ENCODE data around the gene PMP22. TPM values are rescaled to one million over a fixed set of nuclear protein-coding genes. Genes with fewer than 3 reads are reported as not detected.

PMP22 gene
- total RNA-seq, 2 donors from 2014 or later = 192 to 207 TPM

DNA sequence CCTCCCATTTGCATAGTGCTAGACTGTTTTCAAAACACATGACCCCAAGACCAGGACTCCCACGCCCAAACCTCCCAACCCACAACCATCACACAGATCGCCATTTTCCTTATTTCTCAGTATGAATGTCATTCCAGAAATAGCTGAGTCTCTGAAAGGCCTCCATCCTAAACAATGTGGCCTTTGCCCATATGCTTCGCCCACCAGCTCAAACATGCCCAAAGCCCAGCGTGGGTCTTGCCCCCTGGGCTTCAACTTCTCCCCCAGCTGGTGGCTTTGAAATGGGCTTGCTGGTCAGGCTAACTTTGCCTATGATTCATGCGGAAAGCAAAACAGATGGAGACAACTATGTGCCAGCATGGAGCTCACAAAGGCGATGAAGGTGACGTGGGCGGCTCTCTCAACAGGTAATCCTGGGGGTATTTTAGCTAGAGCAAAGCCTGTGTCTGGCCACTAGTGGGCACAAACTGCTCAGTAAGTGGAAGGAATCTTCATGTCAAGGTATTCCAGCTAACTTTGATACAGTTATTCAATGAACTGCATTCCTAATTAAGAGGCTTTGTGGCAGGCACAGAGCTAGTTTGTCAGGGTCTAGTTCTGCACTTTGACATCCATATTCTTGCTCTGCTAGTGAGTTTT, 17.1 kb downstream of the PMP22 start:
- Histone ChIP-seq H3K36me3 (peaks cover 16% of the 10 kb centered on the region), H3K4me3 (no peak overlapping the region), H3K9me3 (no peaks in the 10 kb centered on the region), H3K27ac (no peak overlapping the region), H3K4me1 (ENCODE audit: control insufficient read depth in 1 of 2, low read depth in 2 of 2) (peaks cover 14 to 58% of the 10 kb centered on the region in 2 donors), H3K27me3 (replicated peaks; ENCODE audit: insufficient read depth) (no peaks in the 10 kb centered on the region)
- no peak for DNase-seq (ENCODE audit: low spot score)
- TF ChIP-seq, protein P1, sequence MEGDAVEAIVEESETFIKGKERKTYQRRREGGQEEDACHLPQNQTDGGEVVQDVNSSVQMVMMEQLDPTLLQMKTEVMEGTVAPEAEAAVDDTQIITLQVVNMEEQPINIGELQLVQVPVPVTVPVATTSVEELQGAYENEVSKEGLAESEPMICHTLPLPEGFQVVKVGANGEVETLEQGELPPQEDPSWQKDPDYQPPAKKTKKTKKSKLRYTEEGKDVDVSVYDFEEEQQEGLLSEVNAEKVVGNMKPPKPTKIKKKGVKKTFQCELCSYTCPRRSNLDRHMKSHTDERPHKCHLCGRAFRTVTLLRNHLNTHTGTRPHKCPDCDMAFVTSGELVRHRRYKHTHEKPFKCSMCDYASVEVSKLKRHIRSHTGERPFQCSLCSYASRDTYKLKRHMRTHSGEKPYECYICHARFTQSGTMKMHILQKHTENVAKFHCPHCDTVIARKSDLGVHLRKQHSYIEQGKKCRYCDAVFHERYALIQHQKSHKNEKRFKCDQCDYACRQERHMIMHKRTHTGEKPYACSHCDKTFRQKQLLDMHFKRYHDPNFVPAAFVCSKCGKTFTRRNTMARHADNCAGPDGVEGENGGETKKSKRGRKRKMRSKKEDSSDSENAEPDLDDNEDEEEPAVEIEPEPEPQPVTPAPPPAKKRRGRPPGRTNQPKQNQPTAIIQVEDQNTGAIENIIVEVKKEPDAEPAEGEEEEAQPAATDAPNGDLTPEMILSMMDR (IDR thresholded peaks at IDR 0.05) = no peak
- ATAC-seq (ENCODE audit: insufficient number of reproducible peaks, low FRiP score, low read depth) = no peak

DNA sequence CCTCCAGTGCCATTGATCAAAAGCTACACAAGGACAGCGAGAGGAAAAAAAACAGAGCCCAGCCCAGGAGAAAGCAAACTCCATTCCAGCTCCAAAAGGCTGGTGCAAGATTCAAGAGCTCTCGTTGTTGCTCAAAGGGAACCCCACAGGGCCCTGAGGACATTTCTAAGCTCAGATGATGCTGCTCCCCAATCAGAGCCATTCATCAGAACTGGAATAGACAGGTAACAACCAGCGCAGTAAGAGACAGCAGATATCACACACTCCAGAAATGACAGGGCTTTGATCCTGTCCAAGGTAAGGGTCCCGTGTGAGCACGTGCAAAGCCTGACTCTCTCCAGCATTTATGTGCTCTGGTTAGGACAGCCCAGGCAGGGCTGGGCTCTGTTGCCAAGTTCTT, 20.1 kb downstream of the PMP22 start:
- DNase-seq (ENCODE audit: low spot score) (no peak), ATAC-seq (ENCODE audit: insufficient number of reproducible peaks, low FRiP score, low read depth) (no peak)
- peaks cover 7% of the 10 kb centered on the region for H3K36me3 ChIP-seq
- H3K4me1 ChIP-seq (ENCODE audit: control insufficient read depth in 1 of 2, low read depth in 2 of 2) = peaks cover 9 to 50% of the 10 kb centered on the region in 2 donors
- TF ChIP-seq, protein P1 (IDR thresholded peaks at IDR 0.05) = no peak
- no peak overlapping the region for H3K4me3 ChIP-seq
- H3K27ac ChIP-seq = no peak overlapping the region
- no peaks in the 10 kb centered on the region for H3K9me3 ChIP-seq
- no peaks in the 10 kb centered on the region for H3K27me3 ChIP-seq (replicated peaks; ENCODE audit: insufficient read depth)

- no peaks in the 10 kb centered on the region for H3K9me3 ChIP-seq
- no peak for ATAC-seq (ENCODE audit: insufficient number of reproducible peaks, low FRiP score, low read depth)
Measured at GRCh38 chr17:15240644-15241043, 24.5 kb downstream of the PMP22 start.

GRCh38 chr17:15239491-15239890, 25.6 kb downstream of the PMP22 start:
- peaks cover 37% of the 10 kb centered on the region for H3K36me3 ChIP-seq
- H3K4me3 ChIP-seq = no peak overlapping the region
- no peak overlapping the region for H3K27ac ChIP-seq
- ATAC-seq (ENCODE audit: insufficient number of reproducible peaks, low FRiP score, low read depth) (no peak), DNase-seq (ENCODE audit: low spot score) (no peak)
- H3K9me3 ChIP-seq = no peaks in the 10 kb centered on the region
- peaks cover 11 to 23% of the 10 kb centered on the region in 2 donors for H3K4me1 ChIP-seq (ENCODE audit: control insufficient read depth in 1 of 2, low read depth in 2 of 2)
- TF ChIP-seq, protein P1 (IDR thresholded peaks at IDR 0.05) = no peak
- no peaks in the 10 kb centered on the region for H3K27me3 ChIP-seq (replicated peaks; ENCODE audit: insufficient read depth)

More at GRCh38 chr17:15240644-15241043, 24.5 kb downstream of the PMP22 start:
- Histone ChIP-seq H3K27me3 (replicated peaks; ENCODE audit: insufficient read depth) (no peaks in the 10 kb centered on the region), H3K36me3 (peaks cover 25% of the 10 kb centered on the region), H3K27ac (no peak overlapping the region), H3K4me3 (no peak overlapping the region), H3K4me1 (ENCODE audit: control insufficient read depth in 1 of 2, low read depth in 2 of 2) (peaks cover 11 to 33% of the 10 kb centered on the region in 2 donors)
- TF ChIP-seq, protein P1 (IDR thresholded peaks at IDR 0.05) = no peak
- no peak for DNase-seq (ENCODE audit: low spot score)

GRCh38 chr17:15238676-15239422, 26.3 kb downstream of the PMP22 start:
- no peak overlapping the region for H3K27ac ChIP-seq
- no peak for DNase-seq (ENCODE audit: low spot score)
- TF ChIP-seq, protein P1 (IDR thresholded peaks at IDR 0.05) = no peak
- peaks cover 43% of the 10 kb centered on the region for H3K36me3 ChIP-seq
- no peaks in the 10 kb centered on the region for H3K9me3 ChIP-seq
- no peaks in the 10 kb centered on the region for H3K27me3 ChIP-seq (replicated peaks; ENCODE audit: insufficient read depth)
- ATAC-seq (ENCODE audit: insufficient number of reproducible peaks, low FRiP score, low read depth) = no peak
- peaks cover 11 to 19% of the 10 kb centered on the region in 2 donors for H3K4me1 ChIP-seq (ENCODE audit: control insufficient read depth in 1 of 2, low read depth in 2 of 2)
- no peak overlapping the region for H3K4me3 ChIP-seq
